HL-60 (cell line): ENCODE measurements around the gene ZDHHC19.

Experiments
- GABPA ChIP-seq: IDR thresholded peaks from 2 replicates; pipeline ENCODE4 v1.6.1; 2012; ENCODE audit warnings: low read depth
- POLR2AphosphoS5 ChIP-seq: IDR thresholded peaks from 2 replicates; pipeline ENCODE4 v1.6.1; 2012; ENCODE audit warnings: low read depth
- TF ChIP-seq, protein P1 (sequence below): IDR thresholded peaks from one replicate; pipeline ENCODE4 v1.5.1; 2011; ENCODE audit warnings: low read length, control low read depth, inconsistent platforms; ENCODE audit not compliant: insufficient read depth
- TF ChIP-seq, protein P2 (sequence below): IDR thresholded peaks from 2 replicates; pipeline ENCODE4 v1.6.1; 2012; ENCODE audit warnings: low read depth; ENCODE audit not compliant: insufficient replicate concordance

- TF ChIP-seq GABPA (no peak), POLR2AphosphoS5 (no peak)
- TF ChIP-seq, protein P1, sequence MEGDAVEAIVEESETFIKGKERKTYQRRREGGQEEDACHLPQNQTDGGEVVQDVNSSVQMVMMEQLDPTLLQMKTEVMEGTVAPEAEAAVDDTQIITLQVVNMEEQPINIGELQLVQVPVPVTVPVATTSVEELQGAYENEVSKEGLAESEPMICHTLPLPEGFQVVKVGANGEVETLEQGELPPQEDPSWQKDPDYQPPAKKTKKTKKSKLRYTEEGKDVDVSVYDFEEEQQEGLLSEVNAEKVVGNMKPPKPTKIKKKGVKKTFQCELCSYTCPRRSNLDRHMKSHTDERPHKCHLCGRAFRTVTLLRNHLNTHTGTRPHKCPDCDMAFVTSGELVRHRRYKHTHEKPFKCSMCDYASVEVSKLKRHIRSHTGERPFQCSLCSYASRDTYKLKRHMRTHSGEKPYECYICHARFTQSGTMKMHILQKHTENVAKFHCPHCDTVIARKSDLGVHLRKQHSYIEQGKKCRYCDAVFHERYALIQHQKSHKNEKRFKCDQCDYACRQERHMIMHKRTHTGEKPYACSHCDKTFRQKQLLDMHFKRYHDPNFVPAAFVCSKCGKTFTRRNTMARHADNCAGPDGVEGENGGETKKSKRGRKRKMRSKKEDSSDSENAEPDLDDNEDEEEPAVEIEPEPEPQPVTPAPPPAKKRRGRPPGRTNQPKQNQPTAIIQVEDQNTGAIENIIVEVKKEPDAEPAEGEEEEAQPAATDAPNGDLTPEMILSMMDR = no peak
- TF ChIP-seq, protein P2, sequence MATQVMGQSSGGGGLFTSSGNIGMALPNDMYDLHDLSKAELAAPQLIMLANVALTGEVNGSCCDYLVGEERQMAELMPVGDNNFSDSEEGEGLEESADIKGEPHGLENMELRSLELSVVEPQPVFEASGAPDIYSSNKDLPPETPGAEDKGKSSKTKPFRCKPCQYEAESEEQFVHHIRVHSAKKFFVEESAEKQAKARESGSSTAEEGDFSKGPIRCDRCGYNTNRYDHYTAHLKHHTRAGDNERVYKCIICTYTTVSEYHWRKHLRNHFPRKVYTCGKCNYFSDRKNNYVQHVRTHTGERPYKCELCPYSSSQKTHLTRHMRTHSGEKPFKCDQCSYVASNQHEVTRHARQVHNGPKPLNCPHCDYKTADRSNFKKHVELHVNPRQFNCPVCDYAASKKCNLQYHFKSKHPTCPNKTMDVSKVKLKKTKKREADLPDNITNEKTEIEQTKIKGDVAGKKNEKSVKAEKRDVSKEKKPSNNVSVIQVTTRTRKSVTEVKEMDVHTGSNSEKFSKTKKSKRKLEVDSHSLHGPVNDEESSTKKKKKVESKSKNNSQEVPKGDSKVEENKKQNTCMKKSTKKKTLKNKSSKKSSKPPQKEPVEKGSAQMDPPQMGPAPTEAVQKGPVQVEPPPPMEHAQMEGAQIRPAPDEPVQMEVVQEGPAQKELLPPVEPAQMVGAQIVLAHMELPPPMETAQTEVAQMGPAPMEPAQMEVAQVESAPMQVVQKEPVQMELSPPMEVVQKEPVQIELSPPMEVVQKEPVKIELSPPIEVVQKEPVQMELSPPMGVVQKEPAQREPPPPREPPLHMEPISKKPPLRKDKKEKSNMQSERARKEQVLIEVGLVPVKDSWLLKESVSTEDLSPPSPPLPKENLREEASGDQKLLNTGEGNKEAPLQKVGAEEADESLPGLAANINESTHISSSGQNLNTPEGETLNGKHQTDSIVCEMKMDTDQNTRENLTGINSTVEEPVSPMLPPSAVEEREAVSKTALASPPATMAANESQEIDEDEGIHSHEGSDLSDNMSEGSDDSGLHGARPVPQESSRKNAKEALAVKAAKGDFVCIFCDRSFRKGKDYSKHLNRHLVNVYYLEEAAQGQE = no peak
These were observed 42.3 kb downstream of the ZDHHC19 start for GRCh38 chr3:196168808-196169391.
